ENCODE data around the gene HSPA13. TPM values are rescaled to one million over a fixed set of nuclear protein-coding genes. Genes with fewer than 3 reads are reported as not detected.
A peak's percentile ranks its signal among the peaks of the same experiment; 100 is the strongest.

The HSPA13 gene, protein sequence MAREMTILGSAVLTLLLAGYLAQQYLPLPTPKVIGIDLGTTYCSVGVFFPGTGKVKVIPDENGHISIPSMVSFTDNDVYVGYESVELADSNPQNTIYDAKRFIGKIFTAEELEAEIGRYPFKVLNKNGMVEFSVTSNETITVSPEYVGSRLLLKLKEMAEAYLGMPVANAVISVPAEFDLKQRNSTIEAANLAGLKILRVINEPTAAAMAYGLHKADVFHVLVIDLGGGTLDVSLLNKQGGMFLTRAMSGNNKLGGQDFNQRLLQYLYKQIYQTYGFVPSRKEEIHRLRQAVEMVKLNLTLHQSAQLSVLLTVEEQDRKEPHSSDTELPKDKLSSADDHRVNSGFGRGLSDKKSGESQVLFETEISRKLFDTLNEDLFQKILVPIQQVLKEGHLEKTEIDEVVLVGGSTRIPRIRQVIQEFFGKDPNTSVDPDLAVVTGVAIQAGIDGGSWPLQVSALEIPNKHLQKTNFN
- total RNA-seq (10 to 100 TPM; 18.3 to 37.1 (median 23.4) TPM), polyA plus RNA-seq (1 to 10 TPM; 3.4 to 4.9 (median 4.9) TPM)
- long read RNA-seq, donor 1, transcript HSPA13-201 (5 exons, 3,986 nt), result major isoform, 9 of 9 reads
- long read RNA-seq, donor 1, partial matches to known transcripts, result 0 of 9 reads
- long read RNA-seq, donor 1, other reads (novel, unspliced or antisense), result 0 of 9 reads
- long read RNA-seq, donor 2, transcript HSPA13-201 (5 exons, 3,986 nt), result major isoform, 10 of 10 reads
- long read RNA-seq, donor 2, partial matches to known transcripts, result 0 of 10 reads
- long read RNA-seq, donor 2, other reads (novel, unspliced or antisense), result 0 of 10 reads

DNA sequence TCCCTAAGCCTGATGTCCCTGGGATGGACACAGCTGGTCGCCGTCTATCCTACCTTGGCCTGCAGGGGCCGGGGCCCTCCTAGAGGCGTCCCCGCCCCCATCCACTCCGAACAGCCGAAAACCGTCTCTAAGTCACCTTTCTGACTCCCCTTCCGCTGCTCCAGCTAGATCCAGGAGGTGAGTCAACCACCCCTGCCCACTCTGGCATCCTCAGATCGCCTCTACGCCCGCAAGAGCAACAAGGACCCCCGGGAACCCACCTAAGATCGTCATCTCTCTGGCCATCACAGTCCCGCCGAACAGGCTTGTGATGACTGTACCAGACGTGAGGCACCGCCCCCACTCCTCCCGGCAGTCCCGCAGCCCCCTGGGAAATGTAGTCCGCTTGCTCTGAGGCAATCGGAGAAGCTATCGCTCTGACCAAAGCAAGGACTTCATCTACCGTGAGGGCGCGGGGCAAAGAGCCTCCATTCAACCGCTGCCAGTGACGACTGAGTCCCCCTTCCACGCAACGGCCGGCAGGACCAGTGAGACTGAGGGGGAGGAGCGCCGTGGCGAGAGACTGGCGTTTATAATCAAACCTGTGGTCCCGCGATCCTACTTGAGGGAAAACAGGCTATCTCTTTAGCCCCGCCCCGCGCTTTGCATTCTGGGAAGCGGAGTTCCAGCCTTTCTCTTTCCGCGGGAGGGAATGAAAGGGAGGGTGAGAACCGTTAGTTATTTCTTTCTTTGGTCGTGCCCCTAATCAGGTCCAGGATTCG is at the start of gene HSPA13:
Gene HSPA13 (minus strand): TSS at position 312 of the 761 bp plus-strand sequence. CDS start 27 bp downstream, at position 285.
- Histone ChIP-seq H3K4me1 (peaks cover 14 to 50% (median 37%) of the 10 kb centered on the region in 6 donors), H3K9me3 (no peaks in the 10 kb centered on the region), H3K27ac (peak within 1 kb of the TSS; percentile 67 to 95 (median 93)), H3K4me3 (peak within 1 kb of the TSS; percentile 71 to 92 (median 81)), H3K36me3 (peaks cover 0 to 20% (median 8%) of the 10 kb centered on the region in 6 donors), H3K27me3 (replicated peaks in 1 of 7) (no peaks in the 10 kb centered on the region)
- intact Hi-C loops (cut with DNase I; ENCODE audit: low total_unique reads), result loop anchor here (10.0 kb wide), 1 partner anchor 682 kb away; the partner anchor contains the start of gene NRIP1
- TF ChIP-seq POLR2AphosphoS5 (IDR thresholded peaks at IDR 0.05), result peak; percentile 91 to 92 (median 91)
- TF ChIP-seq POLR2A (IDR thresholded peaks at IDR 0.05), result peak; percentile 10 to 48 (median 20)
- TF ChIP-seq, protein P1, sequence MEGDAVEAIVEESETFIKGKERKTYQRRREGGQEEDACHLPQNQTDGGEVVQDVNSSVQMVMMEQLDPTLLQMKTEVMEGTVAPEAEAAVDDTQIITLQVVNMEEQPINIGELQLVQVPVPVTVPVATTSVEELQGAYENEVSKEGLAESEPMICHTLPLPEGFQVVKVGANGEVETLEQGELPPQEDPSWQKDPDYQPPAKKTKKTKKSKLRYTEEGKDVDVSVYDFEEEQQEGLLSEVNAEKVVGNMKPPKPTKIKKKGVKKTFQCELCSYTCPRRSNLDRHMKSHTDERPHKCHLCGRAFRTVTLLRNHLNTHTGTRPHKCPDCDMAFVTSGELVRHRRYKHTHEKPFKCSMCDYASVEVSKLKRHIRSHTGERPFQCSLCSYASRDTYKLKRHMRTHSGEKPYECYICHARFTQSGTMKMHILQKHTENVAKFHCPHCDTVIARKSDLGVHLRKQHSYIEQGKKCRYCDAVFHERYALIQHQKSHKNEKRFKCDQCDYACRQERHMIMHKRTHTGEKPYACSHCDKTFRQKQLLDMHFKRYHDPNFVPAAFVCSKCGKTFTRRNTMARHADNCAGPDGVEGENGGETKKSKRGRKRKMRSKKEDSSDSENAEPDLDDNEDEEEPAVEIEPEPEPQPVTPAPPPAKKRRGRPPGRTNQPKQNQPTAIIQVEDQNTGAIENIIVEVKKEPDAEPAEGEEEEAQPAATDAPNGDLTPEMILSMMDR (IDR thresholded peaks at IDR 0.05 in 8 of 11, conservative IDR thresholded peaks at IDR 0.05 in 3 of 11), result peak in 3 of 11 experiments; percentile 13 to 41 (median 33)
- 0% methylated on average over 41 to 46 of the region's 46 CpGs for WGBS, 5 donors
- DNase-seq, result peak; percentile 100

DNA sequence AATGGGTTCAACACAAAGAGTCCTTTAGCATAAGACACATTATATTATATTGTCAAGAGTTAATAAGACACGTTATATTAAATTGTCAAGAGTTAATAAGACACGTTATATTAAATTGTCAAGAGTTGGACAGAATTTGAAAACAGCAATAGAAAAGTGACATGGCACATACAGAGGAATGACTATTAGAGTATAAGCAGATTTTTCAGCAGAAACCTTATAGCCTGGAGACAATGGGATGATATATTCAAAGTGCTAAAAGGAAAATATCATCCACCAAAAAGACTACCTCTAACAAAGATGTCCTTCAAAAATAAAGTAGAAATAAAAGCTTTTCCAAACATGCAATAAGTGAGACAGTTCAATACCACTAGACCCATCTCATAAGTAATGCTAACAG is 36.0 kb upstream of the HSPA13 start:
- WGBS, 5 donors, result 81 to 96% (median 92%) methylated on average over 2 of the region's 2 CpGs
- no peak overlapping the region for H3K4me3 ChIP-seq
- no peaks in the 10 kb centered on the region for H3K36me3 ChIP-seq
- TF ChIP-seq, protein P1 (IDR thresholded peaks at IDR 0.05 in 8 of 11, conservative IDR thresholded peaks at IDR 0.05 in 3 of 11), result no peak
- TF ChIP-seq POLR2A (IDR thresholded peaks at IDR 0.05) (no peak), POLR2AphosphoS5 (IDR thresholded peaks at IDR 0.05) (no peak)
- no peak for DNase-seq
- H3K27me3 ChIP-seq (replicated peaks in 1 of 7), result peaks cover 0 to 4% (median 0%) of the 10 kb centered on the region in 7 donors
- intact Hi-C loops (cut with DNase I; ENCODE audit: low total_unique reads), result no loop called here
- peaks cover 3 to 50% (median 42%) of the 10 kb centered on the region in 8 donors for H3K9me3 ChIP-seq
- no peaks in the 10 kb centered on the region for H3K4me1 ChIP-seq
- H3K27ac ChIP-seq, result no peak overlapping the region

DNA sequence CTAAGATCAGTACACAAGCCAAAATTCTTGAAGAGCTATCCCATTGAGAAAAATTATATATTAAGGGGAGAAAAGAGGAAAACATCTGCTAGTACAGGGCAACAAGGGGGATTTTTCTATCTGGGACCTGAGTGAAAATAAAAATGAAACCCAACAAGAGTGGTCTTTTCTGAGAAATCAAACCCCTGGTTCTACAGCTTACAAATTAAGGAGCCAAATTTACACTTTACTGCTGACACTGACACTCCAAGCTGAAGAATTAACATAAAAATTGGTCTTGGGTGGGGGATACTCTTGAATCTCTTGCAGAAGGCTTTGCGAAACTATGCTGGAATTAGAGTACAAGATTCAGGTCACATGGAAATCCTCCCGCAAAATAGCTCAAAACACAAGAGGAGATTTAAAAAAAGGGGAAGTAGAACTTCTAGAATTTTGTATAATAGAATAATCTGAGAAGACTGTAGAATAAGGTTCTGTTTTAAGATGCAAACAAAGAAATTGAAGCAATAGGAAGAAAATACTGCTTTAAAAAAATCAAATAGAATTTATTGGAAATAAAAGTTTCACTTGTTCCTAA is 32.1 kb upstream of the HSPA13 start:
- Histone ChIP-seq H3K36me3 (no peaks in the 10 kb centered on the region), H3K9me3 (peaks cover 3 to 32% (median 29%) of the 10 kb centered on the region in 8 donors), H3K4me1 (no peaks in the 10 kb centered on the region), H3K27ac (no peak overlapping the region), H3K27me3 (replicated peaks in 1 of 7) (no peaks in the 10 kb centered on the region), H3K4me3 (no peak overlapping the region)
- 46 to 69% (median 52%) methylated on average over 2 of the region's 2 CpGs for WGBS, 5 donors
- intact Hi-C loops (cut with DNase I; ENCODE audit: low total_unique reads), result no loop called here
- TF ChIP-seq POLR2A (IDR thresholded peaks at IDR 0.05) (no peak), POLR2AphosphoS5 (IDR thresholded peaks at IDR 0.05) (no peak)
- TF ChIP-seq, protein P1 (IDR thresholded peaks at IDR 0.05 in 8 of 11, conservative IDR thresholded peaks at IDR 0.05 in 3 of 11), result no peak
- no peak for DNase-seq
